Stimulated activated naive CD8-positive, alpha-beta T cell treated with anti-CD3 and anti-CD28 coated beads, Interleukin-15, Interleukin-2, amounts not matched to agents 100 ng/mL and 50 ng/mL, for 24 hours (primary cell): ENCODE data around the gene CAST.

ENCODE experiments used
- H3K27ac Mint-ChIP-seq: one replicate; pipeline ENCODE4 v1.8.0; 2021; ENCODE audit warnings: mild to moderate bottlenecking, mixed read lengths
- H3K27me3 Mint-ChIP-seq: one replicate; pipeline ENCODE4 v1.8.0; 2021; ENCODE audit warnings: mixed read lengths
- H3K36me3 Mint-ChIP-seq: one replicate; pipeline ENCODE4 v1.8.0; 2021; ENCODE audit warnings: low read depth, mixed read lengths
- H3K4me1 Mint-ChIP-seq: one replicate; pipeline ENCODE4 v1.8.0; 2021; ENCODE audit warnings: low read depth, mixed read lengths
- H3K4me3 Mint-ChIP-seq: one replicate; pipeline ENCODE4 v1.8.0; 2021; ENCODE audit warnings: mild to moderate bottlenecking, mixed read lengths
- H3K9me3 Mint-ChIP-seq: one replicate; pipeline ENCODE4 v1.8.0; 2021; ENCODE audit warnings: mixed read lengths

The CAST gene

GRCh38 chr5:96772542-96772941 is 110.4 kb downstream of the CAST start:
- no peak overlapping the region for H3K4me3 Mint-ChIP-seq
- H3K36me3 Mint-ChIP-seq, result peaks cover 87% of the 10 kb centered on the region

GRCh38 chr5:96775050-96775449 is 112.9 kb downstream of the CAST start:
- Mint-ChIP-seq H3K36me3 (peaks cover 87% of the 10 kb centered on the region), H3K4me1 (peaks cover 12% of the 10 kb centered on the region), H3K4me3 (no peak overlapping the region), H3K27me3 (no peaks in the 10 kb centered on the region), H3K9me3 (no peaks in the 10 kb centered on the region), H3K27ac (no peak overlapping the region)

More at GRCh38 chr5:96772542-96772941, 110.4 kb downstream of the CAST start:
- Mint-ChIP-seq H3K27ac (no peak overlapping the region), H3K27me3 (no peaks in the 10 kb centered on the region), H3K9me3 (no peaks in the 10 kb centered on the region), H3K4me1 (peaks cover 12% of the 10 kb centered on the region)

GRCh38 chr5:96775689-96776088 is 113.5 kb downstream of the CAST start:
- Mint-ChIP-seq H3K4me1 (peaks cover 12% of the 10 kb centered on the region), H3K36me3 (peaks cover 87% of the 10 kb centered on the region), H3K27ac (no peak overlapping the region), H3K27me3 (no peaks in the 10 kb centered on the region), H3K4me3 (no peak overlapping the region), H3K9me3 (no peaks in the 10 kb centered on the region)

- Mint-ChIP-seq H3K27ac (no peak overlapping the region), H3K9me3 (no peaks in the 10 kb centered on the region), H3K27me3 (no peaks in the 10 kb centered on the region), H3K4me1 (peaks cover 12% of the 10 kb centered on the region), H3K36me3 (peaks cover 87% of the 10 kb centered on the region), H3K4me3 (no peak overlapping the region)
Observed at GRCh38 chr5:96776621-96777020, 114.4 kb downstream of the CAST start.

- Mint-ChIP-seq H3K9me3 (no peaks in the 10 kb centered on the region), H3K36me3 (peaks cover 86% of the 10 kb centered on the region), H3K27me3 (no peaks in the 10 kb centered on the region), H3K27ac (no peak overlapping the region), H3K4me1 (peaks cover 8% of the 10 kb centered on the region), H3K4me3 (no peak overlapping the region)
Observed at GRCh38 chr5:96778409-96778808, 116.2 kb downstream of the CAST start.

GRCh38 chr5:96780626-96781025 is 118.5 kb downstream of the CAST start:
- H3K27me3 Mint-ChIP-seq, result no peaks in the 10 kb centered on the region
- peaks cover 8% of the 10 kb centered on the region for H3K4me1 Mint-ChIP-seq
- no peaks in the 10 kb centered on the region for H3K9me3 Mint-ChIP-seq
- H3K4me3 Mint-ChIP-seq, result no peak overlapping the region
- peaks cover 88% of the 10 kb centered on the region for H3K36me3 Mint-ChIP-seq
- H3K27ac Mint-ChIP-seq, result peak overlapping the region; percentile 47

- Mint-ChIP-seq H3K27ac (peak overlapping the region; percentile 47), H3K9me3 (no peaks in the 10 kb centered on the region), H3K4me3 (no peak overlapping the region), H3K36me3 (peaks cover 88% of the 10 kb centered on the region), H3K27me3 (no peaks in the 10 kb centered on the region), H3K4me1 (peaks cover 8% of the 10 kb centered on the region)
Observed at GRCh38 chr5:96781031-96781971, 119.1 kb downstream of the CAST start.

GRCh38 chr5:96783326-96783725 is 121.2 kb downstream of the CAST start:
- Mint-ChIP-seq H3K4me3 (no peak overlapping the region), H3K27me3 (no peaks in the 10 kb centered on the region), H3K36me3 (peaks cover 86% of the 10 kb centered on the region), H3K9me3 (no peaks in the 10 kb centered on the region), H3K4me1 (peaks cover 8% of the 10 kb centered on the region), H3K27ac (peak overlapping the region; percentile 9)

GRCh38 chr5:96785326-96786109 is 123.3 kb downstream of the CAST start:
- Mint-ChIP-seq H3K27ac (no peak overlapping the region), H3K4me1 (peaks cover 13% of the 10 kb centered on the region)

GRCh38 chr5:96788112-96788749 is 126.1 kb downstream of the CAST start:
- peaks cover 82% of the 10 kb centered on the region for H3K36me3 Mint-ChIP-seq
- H3K4me3 Mint-ChIP-seq, result no peak overlapping the region
- no peaks in the 10 kb centered on the region for H3K27me3 Mint-ChIP-seq
- peaks cover 6% of the 10 kb centered on the region for H3K4me1 Mint-ChIP-seq
- no peak overlapping the region for H3K27ac Mint-ChIP-seq
- H3K9me3 Mint-ChIP-seq, result no peaks in the 10 kb centered on the region

More at GRCh38 chr5:96785326-96786109, 123.3 kb downstream of the CAST start:
- Mint-ChIP-seq H3K27me3 (no peaks in the 10 kb centered on the region), H3K4me3 (no peak overlapping the region), H3K9me3 (no peaks in the 10 kb centered on the region), H3K36me3 (peaks cover 85% of the 10 kb centered on the region)

GRCh38 chr5:96789794-96790330 is 127.7 kb downstream of the CAST start:
- H3K27me3 Mint-ChIP-seq, result no peaks in the 10 kb centered on the region
- no peak overlapping the region for H3K27ac Mint-ChIP-seq
- H3K4me3 Mint-ChIP-seq, result no peak overlapping the region
- no peaks in the 10 kb centered on the region for H3K9me3 Mint-ChIP-seq
- peaks cover 19% of the 10 kb centered on the region for H3K4me1 Mint-ChIP-seq
- peaks cover 86% of the 10 kb centered on the region for H3K36me3 Mint-ChIP-seq

GRCh38 chr5:96790961-96791504 is 128.9 kb downstream of the CAST start:
- peaks cover 31% of the 10 kb centered on the region for H3K4me1 Mint-ChIP-seq
- no peak overlapping the region for H3K4me3 Mint-ChIP-seq
- H3K9me3 Mint-ChIP-seq, result no peaks in the 10 kb centered on the region
- peak overlapping the region; percentile 18 for H3K27ac Mint-ChIP-seq
- no peaks in the 10 kb centered on the region for H3K27me3 Mint-ChIP-seq
- peaks cover 86% of the 10 kb centered on the region for H3K36me3 Mint-ChIP-seq

- H3K4me3 Mint-ChIP-seq, result peak overlapping the region; percentile 32
- H3K36me3 Mint-ChIP-seq, result peaks cover 92% of the 10 kb centered on the region
- peak overlapping the region; percentile 41 for H3K27ac Mint-ChIP-seq
- no peaks in the 10 kb centered on the region for H3K27me3 Mint-ChIP-seq
- peaks cover 35% of the 10 kb centered on the region for H3K4me1 Mint-ChIP-seq
- no peaks in the 10 kb centered on the region for H3K9me3 Mint-ChIP-seq
Observed at GRCh38 chr5:96794757-96795156, 132.6 kb downstream of the CAST start.

- H3K4me3 Mint-ChIP-seq, result no peak overlapping the region
- no peaks in the 10 kb centered on the region for H3K9me3 Mint-ChIP-seq
- H3K27me3 Mint-ChIP-seq, result no peaks in the 10 kb centered on the region
- H3K36me3 Mint-ChIP-seq, result peaks cover 90% of the 10 kb centered on the region
- peak overlapping the region; percentile 22 for H3K27ac Mint-ChIP-seq
- H3K4me1 Mint-ChIP-seq, result peaks cover 35% of the 10 kb centered on the region
Observed at GRCh38 chr5:96795626-96796025, 133.4 kb downstream of the CAST start.
